Body of pancreas (tissue), 4 donors: ENCODE data around the gene UBAC2.

Experiments used
- CTCF ChIP-seq, 7 experiments: fragments of 450-650 bp in 4 of 7; fragments of 200-600 bp in 3 of 7; sonication (generic) in 3 of 7; IDR thresholded peaks; one replicate each; pipeline ENCODE4 v1.5.1; 2016 to 2019; ENCODE audit warnings: antibody characterized with exemption in 7 of 7
- POLR2A ChIP-seq, 3 donors: fragments of 450-650 bp; IDR thresholded peaks; one replicate each; pipeline ENCODE4 v1.6.1; 2016; ENCODE audit warnings: antibody characterized with exemption in 3 of 3, mild to moderate bottlenecking in 2 of 3

DNA sequence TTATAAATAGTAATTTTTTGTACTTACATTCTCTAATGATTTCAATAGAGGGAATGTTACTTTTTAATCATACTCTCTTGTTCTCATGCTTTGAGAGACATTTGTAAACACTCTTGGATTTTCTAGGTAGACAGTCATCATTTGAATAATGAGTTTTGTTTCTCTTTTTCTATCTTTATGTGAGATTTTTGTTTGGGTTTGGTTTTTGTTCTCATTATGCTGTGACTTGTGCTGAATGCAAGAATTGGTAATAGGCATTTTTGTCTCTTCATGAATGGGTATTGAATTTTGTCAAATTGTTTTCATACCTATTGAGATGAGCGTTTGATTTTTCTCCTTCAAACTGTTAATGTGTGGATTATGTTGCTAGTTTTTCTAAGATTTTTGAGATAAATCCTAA is 163.3 kb downstream of the UBAC2 start:
- TF ChIP-seq CTCF (IDR thresholded peaks at IDR 0.05) = no peak
- no peak for TF ChIP-seq POLR2A (IDR thresholded peaks at IDR 0.05)
